Testis (tissue), 2 donors: ENCODE data around the gene HMG20A.

Experiments used
- CTCF ChIP-seq, 3 experiments: fragments of 450-650 bp in 2 of 3; fragments of 200-600 bp in 1 of 3; sonication (generic) in 1 of 3; IDR thresholded peaks; one replicate each; pipeline ENCODE4 v1.5.1; 2016 to 2019; ENCODE audit warnings: antibody characterized with exemption in 3 of 3, mild to moderate bottlenecking in 2 of 3, moderate library complexity in 1 of 3
- POLR2A ChIP-seq: fragments of 450-650 bp; IDR thresholded peaks from one replicate; pipeline ENCODE4 v1.6.1; 2017; ENCODE audit warnings: antibody characterized with exemption, mild to moderate bottlenecking, moderate library complexity

GRCh38 chr15:77414789-77415442 lies 5.8 kb upstream of the HMG20A start:
- TF ChIP-seq CTCF (IDR thresholded peaks at IDR 0.05) (no peak), POLR2A (no peak)
